ENCODE measurements around the gene CCDC169.
A peak's percentile ranks its signal among the peaks of the same experiment; 100 is the strongest.

The CCDC169 gene

GRCh38 chr13:36288794-36289391, 8.7 kb downstream of the CCDC169 start:
- no peak for DNase-seq (ENCODE audit: low read depth)
- no peak overlapping the region for H3K4me3 ChIP-seq (ENCODE audit: low read depth, low read length)
- in situ Hi-C loops (cut with HindIII; ENCODE audit: low sequenced_read_pairs), result no loop called here
- TF ChIP-seq, protein P1, sequence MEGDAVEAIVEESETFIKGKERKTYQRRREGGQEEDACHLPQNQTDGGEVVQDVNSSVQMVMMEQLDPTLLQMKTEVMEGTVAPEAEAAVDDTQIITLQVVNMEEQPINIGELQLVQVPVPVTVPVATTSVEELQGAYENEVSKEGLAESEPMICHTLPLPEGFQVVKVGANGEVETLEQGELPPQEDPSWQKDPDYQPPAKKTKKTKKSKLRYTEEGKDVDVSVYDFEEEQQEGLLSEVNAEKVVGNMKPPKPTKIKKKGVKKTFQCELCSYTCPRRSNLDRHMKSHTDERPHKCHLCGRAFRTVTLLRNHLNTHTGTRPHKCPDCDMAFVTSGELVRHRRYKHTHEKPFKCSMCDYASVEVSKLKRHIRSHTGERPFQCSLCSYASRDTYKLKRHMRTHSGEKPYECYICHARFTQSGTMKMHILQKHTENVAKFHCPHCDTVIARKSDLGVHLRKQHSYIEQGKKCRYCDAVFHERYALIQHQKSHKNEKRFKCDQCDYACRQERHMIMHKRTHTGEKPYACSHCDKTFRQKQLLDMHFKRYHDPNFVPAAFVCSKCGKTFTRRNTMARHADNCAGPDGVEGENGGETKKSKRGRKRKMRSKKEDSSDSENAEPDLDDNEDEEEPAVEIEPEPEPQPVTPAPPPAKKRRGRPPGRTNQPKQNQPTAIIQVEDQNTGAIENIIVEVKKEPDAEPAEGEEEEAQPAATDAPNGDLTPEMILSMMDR (IDR thresholded peaks at IDR 0.05; ENCODE audit: low read depth, low read length, missing control alignments), result no peak

DNA sequence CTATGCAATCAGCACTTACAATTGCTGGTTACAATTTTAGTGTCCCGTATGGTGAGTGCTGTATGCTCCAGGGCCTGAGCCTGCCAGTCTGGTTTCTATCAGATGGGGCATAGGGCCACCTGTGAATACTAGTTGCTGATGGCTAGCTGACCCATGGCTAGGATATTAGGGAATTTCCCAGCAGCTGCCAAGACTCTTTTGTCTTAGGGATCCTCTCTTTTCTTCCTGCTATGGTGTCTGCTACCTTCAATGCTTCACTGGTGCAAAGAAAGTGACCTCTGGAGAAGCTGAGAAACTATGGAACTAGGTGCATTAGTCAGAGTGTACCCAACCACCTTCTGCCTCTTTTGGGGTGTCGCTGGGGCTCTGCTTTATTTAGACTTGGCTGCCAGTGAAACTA, 11.6 kb downstream of the CCDC169 start:
- TF ChIP-seq, protein P1 (IDR thresholded peaks at IDR 0.05; ENCODE audit: low read depth, low read length, missing control alignments), result no peak
- no peak overlapping the region for H3K4me3 ChIP-seq (ENCODE audit: low read depth, low read length)
- in situ Hi-C loops (cut with HindIII; ENCODE audit: low sequenced_read_pairs), result no loop called here
- DNase-seq (ENCODE audit: low read depth), result no peak

GRCh38 chr13:36282821-36283432, 14.7 kb downstream of the CCDC169 start:
- TF ChIP-seq, protein P1 (IDR thresholded peaks at IDR 0.05; ENCODE audit: low read depth, low read length, missing control alignments), result peak; percentile 63
- in situ Hi-C loops (cut with HindIII; ENCODE audit: low sequenced_read_pairs), result loop anchor here (5.0 kb wide), 1 partner anchor 306 kb away; no protein-coding TSS in a partner anchor
- no peak overlapping the region for H3K4me3 ChIP-seq (ENCODE audit: low read depth, low read length)
- peak; percentile 38 for DNase-seq (ENCODE audit: low read depth)

GRCh38 chr13:36275190-36276002, 22.2 kb downstream of the CCDC169 start:
- DNase-seq (ENCODE audit: low read depth), result peak; percentile 75
- TF ChIP-seq, protein P1 (IDR thresholded peaks at IDR 0.05; ENCODE audit: low read depth, low read length, missing control alignments), result peak; percentile 45
- in situ Hi-C loops (cut with HindIII; ENCODE audit: low sequenced_read_pairs), result no loop called here
- no peak overlapping the region for H3K4me3 ChIP-seq (ENCODE audit: low read depth, low read length)

- no peak for DNase-seq (ENCODE audit: low read depth)
- TF ChIP-seq, protein P1 (IDR thresholded peaks at IDR 0.05; ENCODE audit: low read depth, low read length, missing control alignments), result no peak
- no peak overlapping the region for H3K4me3 ChIP-seq (ENCODE audit: low read depth, low read length)
- in situ Hi-C loops (cut with HindIII; ENCODE audit: low sequenced_read_pairs), result no loop called here
Measured at GRCh38 chr13:36273431-36273830, 24.2 kb downstream of the CCDC169 start.

DNA sequence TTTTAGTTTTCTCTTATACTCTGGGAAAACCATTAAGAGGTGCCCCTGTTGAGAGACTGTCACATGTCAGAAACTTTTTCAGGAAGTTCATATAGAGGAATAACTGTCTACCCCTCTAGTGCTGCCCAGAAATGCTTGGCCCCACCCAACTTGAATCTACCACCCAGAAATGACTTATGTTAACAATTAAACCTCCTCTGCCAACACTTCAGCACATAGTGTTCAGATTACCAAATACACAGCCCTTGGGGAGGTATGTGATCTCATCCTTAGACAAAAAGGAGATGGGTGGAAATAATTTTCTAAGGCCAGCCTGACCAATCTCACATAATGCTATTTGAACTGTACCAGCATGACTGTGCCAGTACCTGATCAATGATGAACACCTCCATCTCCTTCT, 35.6 kb downstream of the CCDC169 start:
- TF ChIP-seq, protein P1 (IDR thresholded peaks at IDR 0.05; ENCODE audit: low read depth, low read length, missing control alignments), result no peak
- in situ Hi-C loops (cut with HindIII; ENCODE audit: low sequenced_read_pairs), result loop anchor here (5.0 kb wide), 1 partner anchor 80 kb away; no protein-coding TSS in a partner anchor
- H3K4me3 ChIP-seq (ENCODE audit: low read depth, low read length), result no peak overlapping the region
- no peak for DNase-seq (ENCODE audit: low read depth)

All from astrocyte of the cerebellum (primary cell).